Measurements from ENCODE around the gene HSFX2.
A peak's percentile ranks its signal among the peaks of the same experiment; 100 is the strongest.
"Not testable (repeated sequence)": the region's sequence is repeated elsewhere in the genome, so short reads cannot be mapped to it uniquely, and the experiment has no call there.

Gene HSFX2, protein sequence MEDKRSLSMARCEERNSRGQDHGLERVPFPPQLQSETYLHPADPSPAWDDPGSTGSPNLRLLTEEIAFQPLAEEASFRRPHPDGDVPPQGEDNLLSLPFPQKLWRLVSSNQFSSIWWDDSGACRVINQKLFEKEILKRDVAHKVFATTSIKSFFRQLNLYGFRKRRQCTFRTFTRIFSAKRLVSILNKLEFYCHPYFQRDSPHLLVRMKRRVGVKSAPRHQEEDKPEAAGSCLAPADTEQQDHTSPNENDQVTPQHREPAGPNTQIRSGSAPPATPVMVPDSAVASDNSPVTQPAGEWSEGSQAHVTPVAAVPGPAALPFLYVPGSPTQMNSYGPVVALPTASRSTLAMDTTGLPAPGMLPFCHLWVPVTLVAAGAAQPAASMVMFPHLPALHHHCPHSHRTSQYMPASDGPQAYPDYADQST

DNA sequence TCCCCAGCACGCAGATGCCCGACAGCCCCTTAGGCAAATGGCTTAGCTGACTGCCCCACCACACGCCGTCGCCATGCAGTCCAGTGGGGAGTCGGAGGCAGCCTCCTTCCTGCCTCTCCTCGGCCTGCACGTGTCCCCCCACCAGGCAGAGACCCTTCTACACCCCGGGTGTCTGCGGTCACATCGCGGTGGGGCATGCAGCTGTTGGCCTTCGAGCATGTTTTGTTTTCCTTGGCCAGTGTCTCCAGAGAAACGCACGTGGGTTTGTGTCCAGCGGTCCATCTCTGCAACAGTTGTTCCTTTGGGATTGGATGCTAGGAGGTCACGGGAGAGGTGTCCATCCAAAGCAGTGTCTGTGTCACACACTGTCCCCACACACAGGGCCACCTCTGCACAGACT, at the start of gene HSFX2:
HSFX2 (minus strand) TSS at position 101 of the 400 bp plus-strand sequence. CDS start 614 bp downstream, outside the sequence.
- DNase-seq (ENCODE audit: low read depth) = not testable (repeated sequence)

DNA sequence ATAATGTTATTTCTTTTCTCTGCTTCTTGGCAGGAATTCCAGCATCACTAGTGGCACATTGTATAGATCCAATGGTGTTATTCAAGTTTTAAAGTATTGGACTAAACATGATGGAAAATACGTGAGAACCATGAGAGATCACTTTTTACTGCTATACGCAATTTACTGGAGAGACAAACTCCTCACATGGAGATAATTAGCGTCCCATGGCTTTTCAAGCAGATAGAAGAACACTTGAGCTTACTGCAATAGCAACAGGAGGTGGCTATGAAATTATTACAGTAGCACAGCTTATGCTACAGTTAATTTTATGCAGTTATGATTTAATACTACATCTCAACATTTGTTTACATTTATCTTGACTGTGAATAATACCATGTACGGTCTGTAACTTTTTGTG, 48.4 kb upstream of the HSFX2 start:
- DNase-seq (ENCODE audit: low read depth) = no peak

DNA sequence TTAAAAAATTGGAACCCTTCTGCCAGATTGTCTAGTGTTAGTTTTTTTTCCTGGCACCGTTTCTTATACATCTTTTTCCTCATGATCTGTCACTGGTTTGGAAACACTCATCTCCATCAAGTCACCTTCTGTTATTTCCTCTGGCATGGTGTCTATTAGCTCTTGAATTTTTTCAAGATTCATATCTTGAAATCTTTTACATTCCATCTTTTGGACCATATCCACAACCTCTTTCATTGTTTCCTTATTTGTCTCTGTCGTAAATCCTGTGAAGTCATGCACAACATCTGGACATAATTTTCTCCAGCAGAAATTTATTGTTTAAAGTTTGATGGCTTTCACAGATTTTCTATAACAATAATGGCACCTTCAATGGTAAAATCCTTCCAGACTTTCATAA, 46.7 kb upstream of the HSFX2 start:
- no peak for DNase-seq (ENCODE audit: low read depth)

DNA sequence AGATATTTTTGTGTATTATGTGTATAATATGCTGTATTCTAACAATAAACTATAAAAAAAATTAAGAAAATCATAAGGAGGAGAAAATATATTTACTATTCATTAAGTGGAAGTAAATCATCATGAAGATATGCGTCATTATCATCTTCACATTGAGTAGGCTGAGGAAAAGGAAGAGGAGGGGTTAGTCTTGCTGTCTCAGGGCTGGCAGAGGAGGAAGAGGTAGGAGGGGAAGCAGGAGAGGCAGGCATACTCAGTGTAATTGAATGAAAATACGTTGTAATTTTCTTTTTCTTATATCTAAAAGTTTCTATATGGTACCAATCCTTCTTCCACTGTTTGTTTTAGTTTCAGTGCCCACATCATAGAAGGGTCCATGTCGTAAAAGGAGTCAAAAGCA, 46.3 kb upstream of the HSFX2 start:
- no peak for DNase-seq (ENCODE audit: low read depth)

DNA sequence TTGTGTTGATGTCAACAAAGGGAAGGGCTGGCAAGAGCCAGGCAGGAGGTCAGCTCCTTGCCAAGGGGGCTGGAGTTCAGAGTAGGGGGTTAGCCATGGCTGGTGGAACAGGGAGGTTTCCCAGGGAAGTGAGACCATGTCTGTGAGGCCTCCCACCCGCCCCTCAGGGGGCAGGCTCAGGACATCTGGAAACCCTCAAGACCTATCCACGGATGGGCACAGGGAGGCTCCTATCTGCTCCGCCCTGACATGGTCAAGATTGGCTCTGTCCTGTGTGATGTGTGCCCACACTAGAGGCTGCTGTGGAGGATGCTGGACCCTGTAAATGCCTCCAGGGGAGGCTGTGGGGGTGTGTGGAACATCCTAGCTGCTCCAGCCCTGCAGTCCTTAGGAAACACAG, 44.5 kb upstream of the HSFX2 start:
- no peak for DNase-seq (ENCODE audit: low read depth)

DNA sequence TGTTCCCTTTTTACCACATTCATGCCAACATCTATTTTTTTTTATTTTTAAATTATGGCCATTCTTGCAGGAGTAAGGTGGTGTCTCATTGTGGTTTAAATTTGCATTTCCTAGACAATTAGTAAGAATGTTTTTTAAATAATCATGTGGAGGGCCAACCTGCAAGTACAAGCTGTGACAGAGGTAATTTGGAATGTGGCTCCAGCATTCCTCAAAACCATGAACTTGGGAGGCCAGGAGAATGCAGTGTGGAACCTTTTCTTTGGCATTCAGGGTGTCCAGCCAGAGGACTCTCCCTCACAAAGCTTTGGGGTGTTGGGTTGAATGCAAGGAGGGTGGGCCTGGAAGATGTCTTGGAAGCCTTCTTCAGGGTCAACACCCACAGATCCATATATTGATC, 43.7 kb upstream of the HSFX2 start:
- no peak for DNase-seq (ENCODE audit: low read depth)

DNA sequence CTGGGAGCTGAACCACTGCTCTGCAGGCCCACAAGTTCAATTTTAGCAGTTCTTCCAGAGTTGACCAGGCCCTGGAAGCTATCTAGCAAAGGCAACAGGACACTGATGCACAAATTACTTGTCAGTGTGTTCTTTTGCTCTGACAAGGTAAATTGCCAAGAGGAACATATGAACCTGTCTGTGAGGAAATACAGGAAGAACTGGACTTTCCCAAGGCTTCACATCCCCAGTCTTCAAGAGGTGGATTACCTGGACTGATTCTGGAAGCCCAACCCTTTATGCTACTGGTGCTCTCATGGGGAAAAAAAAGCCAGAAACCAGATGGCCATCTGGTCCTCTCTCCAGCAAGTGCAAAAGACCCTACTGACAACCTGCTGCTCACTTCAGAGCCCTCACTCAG, 38.4 kb upstream of the HSFX2 start:
- DNase-seq (ENCODE audit: low read depth) = no peak

DNA sequence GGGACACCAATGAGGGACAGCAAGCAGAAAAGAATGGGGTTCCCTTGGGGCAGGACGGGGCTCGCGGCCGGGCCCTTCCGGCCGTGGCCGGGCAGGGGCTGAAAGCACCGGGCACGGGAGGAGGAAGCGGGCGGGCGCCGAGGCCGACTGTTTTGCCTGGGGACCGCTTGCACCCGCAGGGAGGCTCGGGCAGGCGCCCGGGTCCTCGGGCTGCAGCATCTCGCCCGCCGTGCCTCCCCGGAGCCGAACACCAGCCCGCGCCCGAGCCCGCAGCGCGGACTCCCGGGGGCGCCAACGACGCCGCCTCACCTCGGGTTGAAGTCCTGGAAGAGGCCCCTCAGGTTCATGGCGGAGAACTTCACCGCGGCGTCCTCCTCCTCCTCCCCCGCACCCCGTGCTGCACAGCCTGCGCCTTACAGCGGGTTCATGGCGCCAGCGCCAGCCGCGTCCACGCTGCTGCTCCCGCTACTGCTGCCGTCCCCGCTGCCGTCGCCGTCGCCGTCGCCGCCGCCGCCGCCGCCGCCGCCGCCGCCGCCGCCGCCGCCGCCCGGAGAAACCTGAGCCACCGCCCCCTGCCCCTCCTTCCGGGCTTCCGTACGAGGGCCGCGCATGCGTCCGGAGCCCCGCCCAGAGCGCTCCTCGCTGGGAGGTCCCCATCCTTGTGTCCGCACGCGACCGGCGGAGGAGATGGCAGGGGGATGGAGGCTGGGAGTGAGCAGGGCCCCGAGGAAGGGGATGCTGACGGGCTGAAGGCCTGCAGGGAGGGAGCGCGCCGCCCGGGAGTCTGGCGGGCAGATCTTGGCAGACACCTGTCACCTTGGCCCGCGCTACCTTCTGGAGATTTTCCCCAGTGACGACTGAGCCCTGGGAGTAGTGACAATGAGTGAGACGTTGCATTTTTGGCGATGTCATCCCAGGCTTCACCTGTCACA, 36.4 kb upstream of the HSFX2 start, which contains the start of gene TMEM185A:
TMEM185A (minus strand) TSS at position 559 of the 932 bp plus-strand sequence; CDS start at position 347, 212 bp downstream.
- peak; percentile 52 for DNase-seq (ENCODE audit: low read depth)

DNA sequence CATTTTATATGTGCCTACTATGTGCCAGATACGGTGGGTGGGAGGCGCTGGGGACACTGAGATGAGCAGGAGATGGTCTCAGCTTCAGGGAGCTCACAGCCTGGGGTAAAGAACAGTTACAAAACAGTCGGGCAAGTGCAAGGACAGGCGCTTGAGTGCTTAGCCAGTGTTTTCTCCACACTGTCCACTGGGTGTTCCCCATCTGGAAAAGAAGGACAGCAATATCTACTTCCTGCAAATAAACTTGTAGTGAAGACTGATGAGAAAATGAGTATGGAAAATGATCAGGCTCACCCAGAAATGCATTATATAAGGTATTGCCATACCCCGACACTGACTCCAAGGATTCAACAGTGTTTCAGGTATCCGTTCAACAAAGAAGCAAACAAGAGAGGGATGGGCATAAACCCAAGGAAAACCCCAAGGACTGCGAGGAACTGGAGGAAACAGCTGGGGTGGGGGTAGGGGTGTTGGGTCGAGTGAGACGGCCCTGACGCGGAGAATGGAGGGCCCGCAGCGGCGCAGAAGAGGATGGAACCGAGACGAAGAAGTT, 35.6 kb upstream of the HSFX2 start:
- DNase-seq (ENCODE audit: low read depth) = no peak

DNA sequence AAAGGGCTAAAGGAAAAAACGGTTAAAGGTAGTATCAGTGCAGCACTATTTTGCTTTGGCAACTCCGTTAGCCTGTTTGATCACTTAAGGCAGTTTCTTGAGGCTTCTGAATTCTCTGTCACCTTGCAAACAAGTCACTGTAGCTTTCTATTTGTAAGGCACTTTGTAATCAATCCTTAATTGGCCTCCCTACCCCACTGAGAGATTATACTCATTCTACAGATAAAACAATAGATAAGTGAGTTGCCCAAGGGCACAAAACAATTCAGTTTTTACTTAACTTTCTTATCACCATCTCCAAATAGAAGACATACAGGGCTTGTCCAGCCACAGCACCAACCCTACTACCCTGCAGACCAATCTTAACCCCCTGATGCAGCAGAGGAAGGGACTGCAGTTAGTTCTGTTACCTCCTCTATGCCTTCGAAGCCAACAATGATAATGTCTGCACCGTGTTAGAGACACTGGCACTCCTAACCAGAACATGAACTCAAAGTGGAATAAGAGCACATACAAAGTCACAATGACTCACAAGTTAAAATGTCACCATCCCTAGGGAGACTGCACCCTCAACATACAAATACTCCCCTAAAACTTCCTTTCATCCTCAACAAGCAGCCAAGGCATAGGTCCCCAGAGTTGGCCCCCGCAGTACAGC, 34.7 kb upstream of the HSFX2 start:
- no peak for DNase-seq (ENCODE audit: low read depth)

DNA sequence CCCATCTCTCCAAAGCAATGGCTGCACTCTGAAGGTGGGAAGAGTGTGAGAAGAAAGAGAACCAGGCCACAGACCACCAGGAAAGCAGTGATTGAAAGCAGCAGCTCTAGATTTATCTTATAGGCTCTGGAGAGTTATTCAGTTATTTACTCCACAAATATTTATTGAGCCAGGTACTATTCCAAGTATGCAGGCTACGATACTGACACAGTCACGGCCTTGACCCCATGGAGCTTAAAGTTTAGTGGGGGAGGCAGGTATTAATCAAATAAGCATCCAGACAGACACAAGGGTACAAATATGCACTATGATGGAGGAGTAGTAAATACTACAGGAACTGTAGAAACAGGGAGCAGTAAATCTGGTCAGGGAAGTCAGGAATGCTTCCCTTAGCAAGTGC, 33.7 kb upstream of the HSFX2 start:
- no peak for DNase-seq (ENCODE audit: low read depth)

DNA sequence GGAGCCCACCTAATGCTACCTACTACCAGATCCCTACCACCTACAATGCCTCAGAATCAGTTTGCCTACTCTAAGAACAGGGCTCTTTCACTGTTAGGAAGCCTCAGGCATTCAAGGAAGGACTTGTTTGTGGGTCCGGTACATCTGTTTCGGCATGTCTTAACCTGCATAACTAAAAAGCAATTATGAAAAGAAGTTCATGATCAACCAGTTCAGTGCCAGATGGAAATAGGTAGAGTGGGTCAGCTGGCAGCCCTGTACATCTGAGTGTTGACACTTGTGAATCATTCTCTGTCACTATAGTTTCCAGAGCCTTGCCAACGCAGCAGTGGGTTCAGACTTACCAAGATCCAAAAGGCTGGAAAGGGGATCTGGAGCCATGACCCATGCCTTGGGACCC, 33.2 kb upstream of the HSFX2 start:
- DNase-seq (ENCODE audit: low read depth) = no peak

DNA sequence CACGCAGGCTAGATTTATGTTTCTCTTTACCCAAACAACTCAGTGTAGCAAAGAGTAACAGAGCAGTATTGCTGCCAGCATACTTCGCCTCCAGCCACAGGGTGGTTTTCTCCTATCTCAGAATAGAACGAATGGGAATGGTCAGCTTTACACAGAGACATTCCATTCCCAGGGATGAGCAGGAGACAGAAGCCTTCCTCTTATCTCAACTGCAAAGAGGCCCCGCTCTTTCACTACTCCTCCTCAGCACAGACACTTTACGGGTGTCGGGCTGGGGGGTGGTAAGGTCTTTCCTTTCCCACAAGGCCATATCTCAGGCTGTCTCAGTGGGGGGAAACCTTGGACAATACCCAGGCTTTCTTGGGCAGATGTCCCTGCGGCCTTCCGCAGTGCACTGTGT, 31.7 kb upstream of the HSFX2 start:
- DNase-seq (ENCODE audit: low read depth) = not testable (repeated sequence)

DNA sequence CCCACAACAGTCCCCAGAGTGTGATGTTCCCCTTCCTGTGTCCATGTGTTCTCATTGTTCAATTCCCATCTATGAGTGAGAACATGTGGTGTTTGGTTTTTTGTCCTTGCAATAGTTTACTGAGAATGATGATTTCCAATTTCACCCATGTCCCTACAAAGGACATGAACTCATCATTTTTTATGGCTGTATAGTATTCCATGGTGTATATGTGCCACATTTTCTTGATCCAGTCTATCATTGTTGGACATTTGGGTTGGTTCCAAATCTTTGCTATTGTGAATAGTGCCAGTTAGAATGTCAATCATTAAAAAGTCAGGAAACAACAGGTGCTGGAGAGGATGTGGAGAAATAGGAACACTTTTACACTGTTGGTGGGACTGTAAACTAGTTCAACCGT, 24.5 kb upstream of the HSFX2 start:
- DNase-seq (ENCODE audit: low read depth) = not testable (repeated sequence)

DNA sequence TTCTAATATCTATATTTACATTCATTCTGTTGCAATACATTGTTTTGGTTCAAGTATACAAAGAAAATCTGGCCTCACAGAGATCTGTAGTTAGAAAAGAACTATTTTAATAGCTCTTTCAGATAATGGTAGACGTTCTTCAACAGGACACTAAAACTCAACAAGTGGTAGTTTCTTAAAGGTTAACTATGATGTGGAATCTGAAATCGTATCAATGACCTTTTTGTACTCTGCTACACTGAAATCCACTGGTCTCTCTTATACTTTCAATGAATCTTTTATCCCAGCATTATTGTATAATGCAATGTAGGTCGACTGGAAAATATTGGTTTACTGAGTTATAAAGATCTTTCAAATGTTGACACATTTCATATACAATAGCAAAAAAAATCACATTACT, 23.8 kb upstream of the HSFX2 start:
- DNase-seq (ENCODE audit: low read depth) = no peak

DNA sequence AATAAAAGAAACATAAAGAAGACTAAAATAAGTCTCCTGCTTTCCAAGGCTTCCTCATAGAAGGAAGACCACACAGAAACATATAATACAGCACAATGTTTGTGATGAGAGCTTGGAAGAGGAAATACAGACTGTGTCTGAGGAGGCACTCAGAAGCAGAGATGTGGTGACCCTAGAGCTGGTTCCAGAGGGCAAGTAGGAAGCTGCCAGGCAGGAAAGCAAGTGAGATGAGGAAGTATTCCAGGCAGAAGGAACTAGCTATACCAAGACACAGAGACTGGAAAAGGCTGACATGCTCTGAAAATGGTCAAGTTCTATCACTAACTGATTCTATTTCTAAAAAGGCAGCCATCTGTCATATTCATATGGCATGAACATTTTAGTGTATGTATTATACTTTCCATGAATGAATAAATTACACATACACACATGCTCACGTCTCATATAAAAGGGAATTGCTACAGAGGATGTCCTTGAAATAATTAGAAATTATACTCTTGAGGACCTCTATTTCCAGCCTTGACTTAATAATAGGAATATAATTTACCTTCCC, 16.6 kb upstream of the HSFX2 start:
- no peak for DNase-seq (ENCODE audit: low read depth)

DNA sequence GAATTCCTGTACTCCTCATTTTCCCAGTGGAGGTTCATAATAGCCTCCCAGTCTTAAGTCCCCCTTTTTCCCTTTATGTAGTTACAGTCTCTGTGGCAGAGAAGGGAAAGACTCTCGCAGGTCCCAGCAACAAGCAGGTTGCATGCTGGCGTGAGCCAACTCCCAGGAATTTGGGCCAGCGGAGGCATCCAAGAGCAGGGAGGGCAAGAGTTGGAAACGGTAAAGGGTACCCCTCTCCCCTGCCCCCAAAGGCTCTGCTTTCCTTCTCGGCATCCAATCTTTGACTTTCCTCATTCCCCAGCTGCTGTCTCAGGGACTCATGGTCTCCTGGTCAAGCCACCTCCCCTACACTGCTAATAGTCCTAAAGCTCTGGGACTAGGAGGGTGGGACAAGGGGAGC, 15.4 kb upstream of the HSFX2 start:
- DNase-seq (ENCODE audit: low read depth) = no peak

DNA sequence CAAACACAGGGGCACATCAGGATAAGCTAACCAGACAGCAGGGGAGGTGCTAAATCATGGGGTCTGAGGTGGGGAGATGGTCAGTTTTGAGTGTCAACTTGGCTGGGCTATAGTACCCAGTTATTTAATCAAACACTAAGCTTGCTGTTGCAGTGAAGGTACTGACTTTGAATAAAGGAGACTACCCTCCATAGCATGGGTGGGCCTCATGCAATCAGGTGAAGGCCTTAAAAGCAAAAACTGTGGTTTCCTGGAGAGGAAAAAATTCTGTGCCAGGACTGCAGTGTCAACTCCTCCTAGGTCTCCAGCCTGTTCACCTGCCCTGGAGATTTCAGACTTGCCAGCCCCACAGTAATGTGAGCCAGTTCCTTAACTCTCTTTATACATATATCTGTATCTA, 12.6 kb upstream of the HSFX2 start:
- no peak for DNase-seq (ENCODE audit: low read depth)

DNA sequence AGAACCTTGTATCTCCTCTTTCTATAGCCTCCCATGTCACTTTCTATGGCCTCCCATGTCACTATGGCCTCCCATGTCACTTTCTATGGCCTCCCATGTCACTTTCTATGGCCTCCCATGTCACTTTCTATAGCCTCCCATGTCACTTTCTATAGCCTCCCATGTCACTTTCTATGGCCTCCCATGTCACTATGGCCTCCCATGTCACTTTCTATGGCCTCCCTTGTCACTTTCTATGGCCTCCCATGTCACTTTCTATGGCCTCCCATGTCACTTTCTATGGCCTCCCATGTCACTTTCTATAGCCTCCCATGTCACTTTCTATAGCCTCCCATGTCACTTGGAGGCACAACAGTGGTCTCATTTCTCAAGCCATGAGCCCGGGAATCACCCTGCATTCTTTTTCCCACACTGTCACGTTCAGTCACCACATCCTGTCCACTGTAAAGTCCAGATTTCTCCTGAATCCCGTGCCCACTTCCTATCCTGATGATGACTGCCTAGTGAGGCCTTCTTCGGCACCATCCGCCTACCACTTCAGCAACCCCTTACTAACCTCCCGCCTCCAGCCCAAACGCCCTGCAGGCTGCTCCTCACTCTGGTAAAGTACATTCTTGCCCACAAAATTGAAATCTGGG, 10.3 kb upstream of the HSFX2 start:
- DNase-seq (ENCODE audit: low read depth) = not testable (repeated sequence)

DNA sequence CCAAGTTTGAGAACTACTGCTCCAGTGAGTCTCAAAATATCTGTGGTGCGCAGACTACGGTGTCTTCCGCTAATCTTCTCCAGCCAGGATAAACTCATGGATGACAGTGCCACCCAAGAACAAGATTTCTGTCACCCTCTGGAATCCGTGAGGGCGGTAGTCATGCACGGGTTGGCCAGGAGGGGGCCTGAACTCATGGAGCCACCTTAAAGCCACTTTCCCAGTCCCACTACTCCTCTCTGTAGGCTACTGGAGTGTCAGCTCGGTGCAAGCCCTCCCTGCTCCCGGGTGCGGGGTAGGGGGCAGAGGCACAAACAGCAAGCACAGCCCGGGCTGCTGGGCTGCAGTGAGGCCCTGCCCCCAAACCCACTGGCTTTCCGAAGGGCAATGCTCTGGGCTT, 3.5 kb upstream of the HSFX2 start:
- DNase-seq (ENCODE audit: low read depth) = not testable (repeated sequence)

DNA sequence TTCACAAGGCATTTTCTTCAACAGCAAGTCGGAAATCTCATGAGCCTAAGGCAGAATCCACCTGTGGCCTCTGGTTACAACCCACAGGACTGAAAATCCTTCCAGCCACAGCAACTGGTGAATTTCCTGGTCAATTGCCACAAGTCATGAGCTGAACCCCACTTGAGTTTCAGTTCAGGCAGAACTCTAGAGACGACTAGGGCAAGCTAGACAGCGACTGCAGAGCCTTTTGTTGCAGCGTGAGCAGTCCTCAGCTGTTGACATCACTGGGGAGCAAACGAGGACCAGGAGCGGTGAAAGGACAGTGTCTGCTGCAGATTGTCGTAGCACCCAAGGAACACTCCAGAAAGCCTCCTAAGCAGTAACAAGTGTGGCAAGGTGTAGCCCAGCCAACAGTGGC, 829 bp upstream of the HSFX2 start:
- DNase-seq (ENCODE audit: low read depth) = not testable (repeated sequence)

Data from stimulated activated CD8-positive, alpha-beta memory T cell treated with anti-CD3 and anti-CD28 coated beads, Interleukin-12 subunit alpha, Interleukin-12 subunit beta, amount 100 ng/mL, for 1 hour (primary cell).